DND-41 (cell line): ENCODE data around the gene ALOX12B.

ENCODE experiments used
- ATAC-seq: fragments of 200-7000 bp; cut with Tn5 transposase; 3 replicates; pipeline ENCODE4 v1.9.1; 2021; ENCODE audit warnings: low read depth; ENCODE audit not compliant: insufficient read depth
- DNase-seq: peaks from one replicate; pipeline ENCODE4 v3.0.0-alpha.2; 2020
- H2AFZ ChIP-seq: 2 replicates; pipeline ENCODE4 v1.6.0; 2012; ENCODE audit warnings: low read depth, low read length
- H3K27ac ChIP-seq: 2 replicates; pipeline ENCODE4 v1.5.1; 2012; ENCODE audit warnings: low read length, inconsistent platforms
- H3K27me3 ChIP-seq: fragments of 200-600 bp; sonication (generic); 2 replicates; pipeline ENCODE4 v1.6.0; 2012; ENCODE audit warnings: low read length, mild to moderate bottlenecking, inconsistent platforms; ENCODE audit not compliant: insufficient read depth, poor library complexity
- H3K36me3 ChIP-seq: 2 replicates; pipeline ENCODE4 v1.5.1; 2012; ENCODE audit warnings: low read length, inconsistent platforms; ENCODE audit not compliant: insufficient read depth
- H3K4me1 ChIP-seq: 2 replicates; pipeline ENCODE4 v1.5.1; 2012; ENCODE audit warnings: mild to moderate bottlenecking, low read length; ENCODE audit not compliant: insufficient read depth
- H3K4me2 ChIP-seq: 2 replicates; pipeline ENCODE4 v1.6.0; 2012; ENCODE audit warnings: mild to moderate bottlenecking, moderate library complexity, low read length, inconsistent platforms; ENCODE audit not compliant: insufficient read depth
- H3K4me3 ChIP-seq, 2 experiments: fragments of 200-600 bp in 1 of 2; shearing (Covaris generic) in 1 of 2; 2 replicates each; pipeline ENCODE4 v1.5.1; 2012 to 2016; ENCODE audit warnings: inconsistent platforms in 2 of 2, low read length in 2 of 2, mild to moderate bottlenecking in 2 of 2, low read depth in 1 of 2, moderate library complexity in 1 of 2
- H3K79me2 ChIP-seq: 2 replicates; pipeline ENCODE4 v1.6.0; 2012; ENCODE audit warnings: low read length, inconsistent platforms; ENCODE audit not compliant: insufficient read depth
- H3K9ac ChIP-seq: 2 replicates; pipeline ENCODE4 v1.6.0; 2012; ENCODE audit warnings: low read depth, mild to moderate bottlenecking, inconsistent platforms, low read length, moderate library complexity
- H3K9me3 ChIP-seq: 2 replicates; pipeline ENCODE4 v1.5.1; 2012; ENCODE audit warnings: low read length, moderate library complexity, mild to moderate bottlenecking, inconsistent platforms; ENCODE audit not compliant: insufficient read depth, severe bottlenecking
- H4K20me1 ChIP-seq: 2 replicates; pipeline ENCODE4 v1.6.0; 2012; ENCODE audit warnings: low read length; ENCODE audit not compliant: insufficient read depth
- EZH2 ChIP-seq: IDR thresholded peaks from 3 replicates; pipeline ENCODE4 v1.6.1; 2012; ENCODE audit warnings: borderline replicate concordance, low read depth, mild to moderate bottlenecking, moderate library complexity, low read length, inconsistent platforms; ENCODE audit not compliant: severe bottlenecking
- TF ChIP-seq, protein P1 (sequence below): IDR thresholded peaks from 2 replicates; pipeline ENCODE4 v1.5.1; 2012; ENCODE audit warnings: borderline replicate concordance, low read length, moderate library complexity, mild to moderate bottlenecking; ENCODE audit not compliant: poor library complexity, severe bottlenecking; ENCODE audit errors: extremely low read depth

The ALOX12B gene

DNA sequence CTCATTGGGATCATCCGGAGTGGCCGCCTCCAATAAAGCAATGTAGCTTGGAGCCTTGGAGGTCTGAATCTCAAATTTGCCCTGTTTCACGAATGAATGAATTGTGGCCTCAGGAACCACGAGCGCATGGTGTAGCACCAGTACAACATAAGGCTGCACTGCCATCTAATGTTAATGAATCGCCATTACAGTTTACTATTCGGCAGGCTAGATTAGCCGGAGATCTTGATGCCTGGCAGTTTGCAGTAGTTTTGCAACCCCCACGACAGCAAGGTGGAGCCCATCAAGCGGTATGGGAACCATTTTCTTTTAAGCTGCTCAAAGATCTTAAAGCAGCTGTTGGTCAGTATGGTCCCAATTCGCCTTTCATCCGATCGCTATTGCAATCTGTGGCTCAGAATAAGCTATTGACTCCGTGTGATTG is 29.8 kb downstream of the ALOX12B start:
- DNase-seq = peak; percentile 63
- Histone ChIP-seq H3K27me3 (peaks cover 13% of the 10 kb centered on the region), H3K79me2 (no peaks in the 10 kb centered on the region), H3K4me1 (peaks cover 5% of the 10 kb centered on the region; the same call in 1 of the 2 replicates), H4K20me1 (no peaks in the 10 kb centered on the region), H3K36me3 (no peaks in the 10 kb centered on the region), H3K4me3 (no peak overlapping the region), H3K9me3 (no peaks in the 10 kb centered on the region), H3K9ac (no peak overlapping the region), H2AFZ (no peak overlapping the region), H3K4me2 (no peak overlapping the region), H3K27ac (no peak overlapping the region)
- TF ChIP-seq EZH2 = no peak
- TF ChIP-seq, protein P1, sequence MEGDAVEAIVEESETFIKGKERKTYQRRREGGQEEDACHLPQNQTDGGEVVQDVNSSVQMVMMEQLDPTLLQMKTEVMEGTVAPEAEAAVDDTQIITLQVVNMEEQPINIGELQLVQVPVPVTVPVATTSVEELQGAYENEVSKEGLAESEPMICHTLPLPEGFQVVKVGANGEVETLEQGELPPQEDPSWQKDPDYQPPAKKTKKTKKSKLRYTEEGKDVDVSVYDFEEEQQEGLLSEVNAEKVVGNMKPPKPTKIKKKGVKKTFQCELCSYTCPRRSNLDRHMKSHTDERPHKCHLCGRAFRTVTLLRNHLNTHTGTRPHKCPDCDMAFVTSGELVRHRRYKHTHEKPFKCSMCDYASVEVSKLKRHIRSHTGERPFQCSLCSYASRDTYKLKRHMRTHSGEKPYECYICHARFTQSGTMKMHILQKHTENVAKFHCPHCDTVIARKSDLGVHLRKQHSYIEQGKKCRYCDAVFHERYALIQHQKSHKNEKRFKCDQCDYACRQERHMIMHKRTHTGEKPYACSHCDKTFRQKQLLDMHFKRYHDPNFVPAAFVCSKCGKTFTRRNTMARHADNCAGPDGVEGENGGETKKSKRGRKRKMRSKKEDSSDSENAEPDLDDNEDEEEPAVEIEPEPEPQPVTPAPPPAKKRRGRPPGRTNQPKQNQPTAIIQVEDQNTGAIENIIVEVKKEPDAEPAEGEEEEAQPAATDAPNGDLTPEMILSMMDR = peak; percentile 90
- ATAC-seq = peak; percentile 96

- DNase-seq (no peak), ATAC-seq (no peak; the same call in 2 of the 3 replicates)
- Histone ChIP-seq H3K4me1 (peaks cover 5% of the 10 kb centered on the region; the same call in 1 of the 2 replicates), H3K9ac (no peak overlapping the region), H3K27ac (no peak overlapping the region), H2AFZ (no peak overlapping the region), H3K9me3 (no peaks in the 10 kb centered on the region), H3K4me3 (no peak overlapping the region), H3K36me3 (no peaks in the 10 kb centered on the region), H3K4me2 (no peak overlapping the region), H3K27me3 (peaks cover 10% of the 10 kb centered on the region), H4K20me1 (no peaks in the 10 kb centered on the region), H3K79me2 (no peaks in the 10 kb centered on the region)
- peak; percentile 33 for TF ChIP-seq EZH2
- TF ChIP-seq, protein P1 = no peak
These were observed 30.4 kb downstream of the ALOX12B start for GRCh38 chr17:8056976-8057625.

DNA sequence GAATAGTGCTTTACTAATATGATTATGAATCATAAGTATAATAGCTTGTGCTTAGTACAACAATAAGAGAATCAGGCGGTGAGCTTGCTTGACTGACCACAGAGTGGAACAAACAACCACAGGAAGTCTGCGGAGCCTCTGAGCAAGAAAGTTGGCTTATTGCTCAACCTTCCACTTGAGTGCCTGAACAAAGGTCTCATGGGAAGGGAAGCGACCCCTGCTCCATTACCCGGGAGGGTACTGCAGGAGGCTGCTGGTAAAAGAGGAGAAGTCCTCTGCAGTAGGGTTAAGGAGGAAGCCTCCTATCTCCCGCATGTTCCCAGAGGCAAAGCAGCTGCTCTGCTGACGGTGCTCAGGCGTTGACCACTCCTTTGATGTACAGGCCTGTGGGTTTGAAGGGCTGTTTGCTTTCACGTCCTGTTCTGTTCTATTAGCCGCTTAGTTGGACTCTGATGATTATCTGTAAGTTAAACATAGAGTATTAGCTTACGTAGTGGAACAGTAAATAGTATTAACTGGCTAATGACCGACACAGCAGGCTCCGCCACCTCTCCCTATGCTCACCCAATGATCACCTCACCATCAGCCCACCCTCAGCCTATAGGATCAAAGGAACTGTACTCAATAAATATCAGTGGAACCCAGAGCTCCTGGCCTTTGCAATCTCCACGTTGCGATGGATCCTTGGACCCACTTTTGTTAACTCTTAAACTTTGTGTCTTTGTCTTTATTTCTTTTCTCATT is 31.1 kb downstream of the ALOX12B start:
- Histone ChIP-seq H3K4me1 (peaks cover 5% of the 10 kb centered on the region; the same call in 1 of the 2 replicates), H4K20me1 (no peaks in the 10 kb centered on the region), H3K79me2 (no peaks in the 10 kb centered on the region), H3K9ac (no peak overlapping the region), H2AFZ (no peak overlapping the region), H3K4me2 (no peak overlapping the region), H3K27me3 (peaks cover 10% of the 10 kb centered on the region), H3K9me3 (no peaks in the 10 kb centered on the region), H3K4me3 (no peak overlapping the region), H3K27ac (no peak overlapping the region), H3K36me3 (no peaks in the 10 kb centered on the region)
- DNase-seq (no peak), ATAC-seq (no peak)
- TF ChIP-seq, protein P1 = no peak
- no peak for TF ChIP-seq EZH2
